PC-9 (cell line): Measurements from ENCODE around the gene PIBF1.

Experiments
- CTCF ChIP-seq: fragments of 200-600 bp; sonication (generic); conservative IDR thresholded peaks from 2 replicates; pipeline ENCODE4 v1.6.1; 2017; ENCODE audit warnings: mixed run types, antibody characterized with exemption, mild to moderate bottlenecking, moderate library complexity
- EZH2 ChIP-seq: fragments of 200-600 bp; sonication (generic); IDR thresholded peaks from 2 replicates; pipeline ENCODE4 v1.8.0; 2017; ENCODE audit warnings: antibody characterized with exemption, low read depth

GRCh38 chr13:72953391-72953965 lies 171.5 kb downstream of the PIBF1 start:
- TF ChIP-seq CTCF = no peak
- TF ChIP-seq EZH2 = no peak
